GM12878 (cell line): ENCODE data around the gene MSL1. TPM values are rescaled to one million over a fixed set of nuclear protein-coding genes. Genes with fewer than 3 reads are reported as not detected.

Experiments
- ATF3 ChIP-seq: IDR thresholded peaks from 2 replicates; pipeline ENCODE4 v1.6.1; 2011; ENCODE audit warnings: low read depth, mild to moderate bottlenecking, low read length, moderate library complexity, borderline replicate concordance; ENCODE audit errors: extremely low read depth
- BCL11A ChIP-seq: IDR thresholded peaks from 2 replicates; pipeline ENCODE4 v1.6.1; 2011; ENCODE audit warnings: low read depth, low read length
- BCL3 ChIP-seq: IDR thresholded peaks from 2 replicates; pipeline ENCODE4 v1.6.1; 2011; ENCODE audit warnings: borderline replicate concordance, low read depth, mild to moderate bottlenecking, moderate library complexity, low read length; ENCODE audit not compliant: insufficient read depth, poor library complexity, severe bottlenecking
- BHLHE40 ChIP-seq, 2 experiments: fragments of 450-650 bp in 1 of 2; IDR thresholded peaks; 2 replicates each; pipeline ENCODE4 v1.6.1; 2011 to 2017; ENCODE audit warnings: low read depth in 2 of 2, borderline replicate concordance in 1 of 2, improper control_type of control experiment in 1 of 2, low read length in 1 of 2, mild to moderate bottlenecking in 1 of 2
- CEBPZ ChIP-seq: fragments of 150-350 bp; IDR thresholded peaks from 2 replicates; pipeline ENCODE4 v1.6.1; 2016; ENCODE audit warnings: low read depth, low read length
- CUX1 ChIP-seq: IDR thresholded peaks from 2 replicates; pipeline ENCODE4 v1.6.1; 2012; ENCODE audit warnings: improper control_type of control experiment, low read depth, low read length; ENCODE audit not compliant: insufficient replicate concordance
- E2F4 ChIP-seq: IDR thresholded peaks from 2 replicates; pipeline ENCODE4 v1.6.1; 2012; ENCODE audit warnings: low read depth, low read length, improper control_type of control experiment
- GABPA ChIP-seq: IDR thresholded peaks from 2 replicates; pipeline ENCODE4 v1.6.1; 2014; ENCODE audit warnings: antibody characterized with exemption, low read depth, mild to moderate bottlenecking, inconsistent platforms
- GATAD2B ChIP-seq: fragments of 450-650 bp; conservative IDR thresholded peaks from 2 replicates; pipeline ENCODE4 v1.6.1; 2017; ENCODE audit warnings: low read depth, mild to moderate bottlenecking, moderate library complexity
- NFXL1 ChIP-seq: fragments of 450-650 bp; IDR thresholded peaks from 2 replicates; pipeline ENCODE4 v1.6.1; 2017; ENCODE audit warnings: antibody characterized with exemption, mild to moderate bottlenecking, borderline replicate concordance
- NFYB ChIP-seq: IDR thresholded peaks from 2 replicates; pipeline ENCODE4 v1.6.1; 2011; ENCODE audit warnings: low read depth, mild to moderate bottlenecking, low read length, improper control_type of control experiment, moderate library complexity; ENCODE audit not compliant: insufficient read depth
- RELA ChIP-seq: fragments of 450-650 bp; IDR thresholded peaks from 2 replicates; pipeline ENCODE4 v1.8.0; 2014; ENCODE audit warnings: borderline replicate concordance; ENCODE audit not compliant: partially characterized antibody
- SMAD5 ChIP-seq: IDR thresholded peaks from 2 replicates; pipeline ENCODE4 v1.6.1; 2016; ENCODE audit warnings: antibody characterized with exemption, low read depth
- USF1 ChIP-seq: IDR thresholded peaks from 2 replicates; pipeline ENCODE4 v1.6.1; 2011; ENCODE audit warnings: borderline replicate concordance, low read depth, mild to moderate bottlenecking, moderate library complexity, mixed read lengths, low read length; ENCODE audit not compliant: insufficient read depth; ENCODE audit errors: extremely low read length
- ZNF622 ChIP-seq: fragments of 450-650 bp; IDR thresholded peaks from 2 replicates; pipeline ENCODE4 v1.6.1; 2017; ENCODE audit warnings: mild to moderate bottlenecking, inconsistent platforms
- polyA plus RNA-seq, 11 experiments: library from polyadenylated mRNA; depleted of rRNA in 4 of 11; unstranded in 6 of 11; stranded (reverse) in 5 of 11; fragments of >200 nt; fragmentation: Nextera tagmentation in 4 of 11; fragmentation: Illumina TruSeq in 1 of 11; extraction: Ambion mirVana in 4 of 11; extraction: Trizol in 1 of 11; gene quantifications; 1 replicate in 1 of 11; 2 replicates in 10 of 11; pipeline versions ENCODE4 v1.2.1 to v1.2.3, GENCODE V29; 2011 to 2016; ENCODE audit warnings: inconsistent platforms in 2 of 11, missing spikeins in 2 of 11, low read depth in 1 of 11
- total RNA-seq, 4 experiments: library from RNA; depleted of rRNA in 3 of 4; stranded (reverse); fragments of >200 nt in 3 of 4; fragmentation: Illumina TruSeq in 1 of 4; extraction: Trizol in 1 of 4; gene quantifications; 2 replicates each; pipeline versions ENCODE4 v1.2.1 to v1.2.3, GENCODE V29; 2013 to 2021

Gene MSL1
- total and polyA plus RNA-seq, 10 of the 15 experiments (the other 5 are each of a cell fraction or from before 2014, with no cell fraction given): 6.1 to 95.2 (median 51.8) TPM

GRCh38 chr17:40095944-40096791 is 25.6 kb upstream of the MSL1 start (continued):
- no peak for TF ChIP-seq ZNF622
- TF ChIP-seq SMAD5: no peak
- no peak for TF ChIP-seq NFXL1
- TF ChIP-seq RELA: peak; percentile 89
- no peak for TF ChIP-seq CUX1
- TF ChIP-seq CEBPZ: no peak
- no peak for TF ChIP-seq E2F4
- TF ChIP-seq ATF3: peak; percentile 5; the same call in 1 of the 2 replicates
- no peak for TF ChIP-seq GATAD2B
- TF ChIP-seq GABPA: no peak
- TF ChIP-seq BCL11A: no peak
- TF ChIP-seq NFYB: peak; percentile 69
- peak; percentile 46 for TF ChIP-seq BCL3
- peak; percentile 47 for TF ChIP-seq USF1
- TF ChIP-seq BHLHE40 (IDR thresholded peaks at IDR 0.05; ENCODE audit: borderline replicate concordance in 1 of 2, low read depth in 2 of 2, low read length in 1 of 2): peak; percentile 97 to 98
